Measurements from ENCODE around the gene FREM1.

The FREM1 gene

DNA sequence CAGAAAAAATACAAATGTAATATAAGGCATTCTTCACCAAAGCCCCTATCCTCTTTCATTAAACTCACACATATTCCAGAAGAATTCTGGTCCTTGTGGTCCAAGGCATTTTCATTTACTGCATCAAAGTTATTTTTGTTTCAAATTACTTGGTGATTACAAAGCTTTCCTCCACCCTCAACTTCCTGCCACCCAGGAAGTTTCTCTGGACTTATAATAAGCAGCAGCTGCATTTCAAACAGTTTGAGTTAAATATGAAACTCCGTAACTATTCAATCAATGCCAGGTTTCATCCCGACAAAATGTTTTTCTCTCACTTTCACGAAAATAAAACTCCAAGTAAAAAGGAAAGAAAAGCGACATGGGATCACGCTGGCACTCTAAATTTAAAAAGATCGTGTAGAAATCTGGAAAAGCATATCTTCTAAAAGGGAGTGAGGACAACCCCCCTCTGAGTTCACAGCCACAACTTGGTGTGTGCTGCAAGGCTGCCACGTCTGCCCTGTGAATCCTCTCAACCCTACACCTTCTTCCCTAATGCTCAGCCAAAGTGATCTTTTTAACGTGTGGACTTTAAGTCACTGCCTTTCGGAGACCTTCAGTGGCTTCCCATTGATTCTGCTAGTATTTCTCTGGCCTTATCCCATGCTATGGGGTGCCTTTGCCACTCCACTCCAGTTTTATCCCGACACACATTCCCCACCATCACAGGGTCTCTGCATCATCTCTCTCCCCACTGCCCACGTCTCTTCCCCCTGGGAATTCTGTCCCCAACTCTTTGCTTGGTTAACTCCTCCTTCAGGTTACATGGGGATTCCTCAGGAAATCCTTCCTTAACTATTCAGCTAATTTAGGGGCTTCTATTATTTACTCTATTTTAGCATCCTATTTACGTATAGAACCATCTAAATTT is 96.6 kb downstream of the FREM1 start:
- DNase-seq (ENCODE audit: low spot score) = no peak

DNA sequence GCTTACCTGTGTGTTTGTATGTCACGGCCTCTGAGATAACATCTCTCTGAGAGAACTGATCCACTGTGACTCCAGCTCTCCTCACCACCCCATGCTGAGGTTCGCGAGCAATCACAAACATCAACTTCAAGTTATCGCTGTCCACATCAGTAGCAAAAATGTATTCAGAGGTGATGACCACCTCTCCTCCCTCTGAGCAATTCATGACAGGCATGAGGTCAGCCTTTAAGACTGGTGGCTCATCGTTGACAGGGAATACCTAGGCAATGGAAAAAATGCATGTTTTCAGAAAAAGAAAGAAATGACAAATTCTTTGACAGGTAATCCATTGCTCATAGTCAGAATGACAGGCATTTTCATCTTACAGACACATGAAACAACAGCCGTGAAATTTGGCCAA is 97.4 kb downstream of the FREM1 start:
- peak; percentile 68 for DNase-seq (ENCODE audit: low spot score)

DNA sequence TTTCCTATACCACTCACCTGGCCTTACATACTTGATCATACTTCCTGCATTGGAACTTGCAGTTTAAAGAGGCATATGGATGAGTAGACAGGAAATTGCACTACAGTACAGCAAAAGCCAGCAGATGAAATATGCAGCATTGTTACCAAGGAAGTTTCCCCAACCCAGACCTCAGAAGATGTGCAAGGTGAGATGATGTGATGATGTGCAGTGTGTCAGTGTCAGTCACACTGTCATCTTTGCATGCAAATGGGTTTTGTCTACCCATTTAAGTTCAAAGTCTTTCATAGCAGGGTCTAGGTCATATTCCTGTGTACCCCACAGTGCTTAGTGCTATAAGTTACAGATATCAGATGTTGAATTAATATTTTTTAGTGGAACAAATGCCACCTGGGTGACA is 98.4 kb downstream of the FREM1 start:
- no peak for DNase-seq (ENCODE audit: low spot score)

DNA sequence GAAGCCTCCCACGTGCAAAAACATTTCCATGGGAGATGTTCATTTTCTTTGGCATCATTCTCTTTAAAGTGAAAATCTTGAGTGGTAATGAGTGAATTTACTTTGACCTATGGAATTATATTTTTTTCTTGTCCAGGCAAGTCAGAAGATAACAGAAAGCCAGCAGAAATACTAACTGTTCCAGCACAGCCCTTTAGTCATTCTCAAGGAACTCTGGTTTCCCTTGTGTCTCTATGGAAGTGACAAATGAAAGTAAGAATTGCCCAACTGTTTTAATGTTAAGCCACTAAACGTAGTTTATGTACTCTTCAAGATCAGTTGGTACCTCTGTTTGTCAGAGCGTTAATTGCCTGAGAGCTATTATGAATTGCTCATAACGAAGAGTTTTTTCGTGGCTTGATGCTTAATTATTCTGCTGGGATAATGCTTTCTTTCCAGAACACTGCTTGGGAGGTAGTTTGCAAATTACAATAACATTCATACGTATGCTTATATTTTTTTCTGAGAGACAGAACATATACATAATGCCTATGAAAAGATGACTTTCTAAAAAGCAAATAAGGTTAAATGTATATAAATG is 103.2 kb downstream of the FREM1 start:
- no peak for DNase-seq (ENCODE audit: low spot score)

DNA sequence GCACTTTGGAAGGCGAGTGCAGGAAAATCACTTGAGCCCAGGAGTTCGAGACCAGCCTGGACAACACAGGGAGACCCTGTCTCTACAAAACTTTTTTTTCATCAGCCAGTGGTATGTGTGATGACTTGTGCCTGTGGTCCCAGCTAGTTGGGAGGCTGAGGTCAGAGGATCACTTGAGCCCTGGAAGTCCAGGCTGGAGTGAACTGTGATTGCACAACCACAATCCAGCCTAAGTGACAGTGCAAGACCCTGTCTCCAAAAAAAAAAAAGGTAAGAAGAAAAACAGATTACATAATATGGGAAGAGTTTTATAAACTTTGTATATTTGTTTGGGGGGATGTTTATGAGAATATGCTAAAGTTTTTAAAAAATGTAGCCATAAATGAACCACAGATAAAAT is 111.2 kb downstream of the FREM1 start:
- no peak for DNase-seq (ENCODE audit: low spot score)

DNA sequence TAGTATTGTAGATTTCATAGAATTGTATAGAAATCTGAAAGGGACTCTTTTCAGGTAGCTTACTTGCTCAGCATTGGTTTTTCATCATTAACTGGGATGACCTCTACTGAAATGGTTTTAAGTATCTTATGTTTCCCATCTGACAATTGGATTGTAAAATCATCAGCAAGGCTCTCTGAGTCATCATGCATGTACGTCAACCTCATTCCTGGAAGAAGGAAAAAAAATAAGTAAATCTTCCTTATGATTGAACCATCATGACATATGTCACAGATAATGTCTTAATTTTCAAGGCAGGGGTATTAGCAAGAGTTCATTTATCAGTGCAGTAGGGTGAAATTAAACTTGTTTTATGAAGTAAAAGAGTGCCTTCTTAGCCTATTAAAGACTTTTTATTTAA is 112.8 kb downstream of the FREM1 start:
- DNase-seq (ENCODE audit: low spot score) = peak; percentile 31

DNA sequence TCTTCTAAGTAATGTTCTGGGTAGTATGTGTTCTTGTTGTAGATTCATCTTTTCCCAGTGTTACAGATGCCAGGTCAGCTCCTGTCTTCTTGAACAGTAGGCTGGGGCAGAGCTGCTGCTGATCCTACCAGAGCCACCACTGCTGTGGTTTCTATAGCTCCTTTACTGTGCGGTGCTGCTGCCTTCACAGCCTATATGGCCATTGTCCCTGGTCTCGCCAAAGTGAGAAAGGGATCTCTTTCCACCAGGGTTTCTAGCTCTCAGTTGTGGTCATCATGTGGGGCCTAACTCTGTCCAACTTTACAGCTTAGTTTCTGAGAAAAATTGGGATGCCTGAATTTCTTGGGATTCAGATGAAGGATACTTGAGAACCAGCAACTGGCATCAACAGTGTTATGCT is 116.8 kb downstream of the FREM1 start:
- no peak for DNase-seq (ENCODE audit: low spot score)

DNA sequence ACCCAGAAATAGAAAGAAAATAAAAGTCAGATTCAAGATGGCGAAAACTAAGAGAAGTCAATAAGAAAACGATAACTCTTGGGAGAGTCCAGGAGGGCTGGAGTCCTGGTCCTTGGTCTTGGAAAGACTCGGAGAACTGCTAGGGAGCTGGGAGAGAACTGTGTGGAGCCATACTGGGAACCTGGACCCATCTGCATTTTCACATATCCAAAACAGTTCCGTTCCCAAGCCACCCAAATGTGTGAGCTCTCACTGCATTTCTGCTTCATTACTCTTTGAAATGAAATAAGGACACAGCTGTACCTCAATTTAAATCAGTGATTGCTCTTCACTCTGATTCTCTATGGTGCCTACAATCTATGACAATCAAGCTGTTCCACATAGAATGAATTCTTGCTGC is 119.6 kb downstream of the FREM1 start:
- DNase-seq (ENCODE audit: low spot score) = no peak

DNA sequence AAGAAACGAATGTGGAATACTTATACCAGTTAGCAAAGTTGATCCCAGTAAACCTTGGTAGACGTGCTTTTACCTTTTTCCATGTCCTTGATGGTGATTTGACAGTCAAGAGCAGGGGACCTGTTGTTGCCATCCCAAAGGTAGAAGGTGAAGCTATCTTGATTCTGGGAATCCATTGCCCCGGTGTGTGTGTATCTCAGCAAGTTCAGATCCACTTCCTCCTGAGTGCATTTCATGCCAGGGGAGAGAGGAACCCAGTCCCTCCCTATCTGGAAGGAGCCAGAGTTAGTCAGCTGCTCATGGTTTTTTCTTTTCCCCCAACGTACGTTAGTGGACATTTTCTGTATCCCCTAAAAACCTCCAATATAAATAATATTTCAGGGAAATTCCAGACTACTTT is 121.4 kb downstream of the FREM1 start:
- DNase-seq (ENCODE audit: low spot score) = no peak

DNA sequence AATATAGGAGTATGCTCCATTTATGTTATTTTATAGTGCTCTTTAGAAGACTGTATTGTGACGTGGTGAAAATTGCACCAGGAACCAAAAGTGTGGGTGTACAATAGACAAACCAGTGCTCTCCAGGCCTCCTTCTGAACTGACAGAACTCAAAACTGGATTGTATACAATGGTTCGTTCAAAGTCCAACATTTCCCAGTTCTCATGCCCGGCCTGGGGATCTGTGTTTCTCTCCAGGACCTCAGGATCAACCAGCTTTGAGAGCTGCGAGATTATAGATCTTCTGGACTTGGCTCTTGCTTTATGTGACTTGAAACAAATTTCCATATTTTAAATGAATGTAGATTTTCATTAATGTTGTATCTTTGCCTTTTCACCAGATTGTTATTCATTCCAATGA is 126.9 kb downstream of the FREM1 start:
- no peak for DNase-seq (ENCODE audit: low spot score)

DNA sequence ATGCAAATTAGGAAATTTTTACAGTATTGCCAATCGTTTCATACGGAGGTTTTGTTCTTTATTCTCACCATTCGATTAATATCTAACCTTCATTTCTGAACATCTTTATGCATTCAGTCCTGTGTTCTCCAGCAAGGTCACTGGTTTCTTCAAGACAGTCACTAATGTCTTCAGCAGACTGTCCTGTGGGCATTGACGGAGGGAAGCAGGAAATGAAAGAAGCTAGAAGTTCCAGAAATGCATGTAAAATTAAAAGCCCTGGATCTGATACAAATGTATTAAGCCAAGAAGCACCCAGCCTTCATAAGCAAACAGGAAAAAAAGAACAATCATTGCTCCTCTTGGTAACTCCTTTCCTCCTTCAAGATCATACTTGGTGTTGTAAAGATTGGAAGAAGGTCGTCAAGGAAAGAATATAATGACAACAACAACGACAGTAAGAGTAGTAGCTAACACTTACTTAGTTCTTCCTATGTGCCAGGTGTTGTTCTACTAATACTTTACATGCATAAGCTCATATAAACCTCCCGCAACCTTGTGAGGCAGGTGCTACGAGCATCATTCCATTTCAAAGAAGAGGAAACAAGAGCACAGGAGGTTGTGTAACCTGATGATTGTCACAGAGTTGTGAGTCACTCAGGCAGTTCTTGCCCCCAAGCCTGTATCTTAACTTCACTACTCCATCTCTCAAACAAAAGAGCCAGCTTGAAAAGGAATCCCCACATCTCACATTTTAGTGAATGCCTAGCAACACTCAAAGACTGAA is 127.8 kb downstream of the FREM1 start:
- DNase-seq (ENCODE audit: low spot score) = no peak

DNA sequence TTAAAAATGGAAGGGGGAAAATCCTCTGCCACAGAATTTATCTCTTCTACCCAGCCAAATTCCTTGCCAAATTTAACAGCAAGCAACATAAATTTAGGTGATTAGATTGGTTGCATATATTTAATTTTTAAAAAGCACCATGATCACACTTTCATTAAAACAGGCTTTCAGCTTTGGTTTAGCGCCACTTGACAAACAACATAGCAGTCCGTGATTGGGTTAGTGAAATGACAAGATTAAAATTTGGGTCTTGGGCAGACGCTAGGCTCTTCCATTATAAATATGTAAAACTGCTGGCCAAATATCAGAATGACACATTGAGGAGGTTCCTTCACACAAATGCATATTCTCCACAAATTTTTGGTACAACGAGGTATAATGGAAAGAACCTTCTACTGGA is 129.5 kb downstream of the FREM1 start:
- DNase-seq (ENCODE audit: low spot score) = no peak

DNA sequence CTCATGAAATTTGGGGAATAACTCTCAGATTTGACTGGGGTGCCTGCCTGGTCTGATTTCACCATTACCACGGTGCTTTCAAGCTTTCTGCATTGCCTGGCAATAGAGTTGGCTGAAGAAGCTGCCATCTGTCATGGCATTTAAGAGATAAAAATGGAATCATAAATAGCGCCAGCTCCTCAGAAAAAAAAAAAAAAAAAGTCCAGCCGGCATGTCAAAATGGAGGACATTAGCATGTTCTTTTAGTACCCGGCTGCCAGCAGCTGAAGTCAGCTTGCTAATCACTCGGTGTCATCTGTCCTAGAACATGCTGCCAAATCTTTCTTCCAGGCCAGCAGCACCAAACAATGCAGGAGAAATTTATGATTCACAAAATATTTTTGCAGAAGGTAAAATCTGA is 130.0 kb downstream of the FREM1 start:
- no peak for DNase-seq (ENCODE audit: low spot score)

DNA sequence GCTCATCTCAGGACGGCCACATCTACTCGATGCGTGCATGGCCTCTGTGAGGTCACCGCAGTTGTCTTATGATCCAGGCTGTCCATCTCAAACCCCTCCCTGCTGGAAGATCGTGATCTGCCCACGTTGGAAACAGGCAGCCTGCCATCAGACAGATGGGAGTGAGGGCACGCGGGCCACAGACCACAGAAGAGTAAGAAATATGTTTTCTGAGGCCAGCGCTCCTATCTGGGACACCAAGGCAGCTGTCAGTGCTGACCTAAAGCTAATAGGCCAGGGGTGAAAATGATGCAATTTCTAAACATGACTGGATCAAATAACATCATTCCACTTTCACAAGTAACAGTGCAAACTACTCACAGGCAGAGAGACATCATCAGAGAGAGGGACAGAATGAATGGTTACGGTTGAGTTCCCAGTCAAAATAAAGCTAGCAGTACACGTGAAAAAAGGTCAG is 130.6 kb downstream of the FREM1 start:
- no peak for DNase-seq (ENCODE audit: low spot score)

DNA sequence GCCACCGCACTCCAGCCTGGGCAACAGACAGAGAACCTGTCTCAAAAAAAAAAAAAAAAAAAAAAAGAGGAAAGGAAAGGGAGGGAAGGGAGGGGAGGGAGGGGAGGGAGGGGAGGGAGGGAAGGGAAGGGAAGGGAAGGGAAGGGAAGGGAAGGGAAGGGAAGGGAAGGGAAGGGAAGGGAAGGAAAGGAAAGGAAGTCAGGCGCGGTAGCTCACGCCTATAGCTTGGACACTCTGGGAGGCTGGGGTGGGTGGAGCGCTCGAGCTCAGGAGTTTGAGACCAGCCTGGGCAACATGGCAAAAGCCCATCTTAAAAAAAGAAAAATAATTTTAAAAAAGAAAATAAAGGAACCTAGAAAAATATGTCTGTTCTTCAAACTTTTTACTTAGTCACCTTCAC is 131.7 kb downstream of the FREM1 start:
- no peak for DNase-seq (ENCODE audit: low spot score)

DNA sequence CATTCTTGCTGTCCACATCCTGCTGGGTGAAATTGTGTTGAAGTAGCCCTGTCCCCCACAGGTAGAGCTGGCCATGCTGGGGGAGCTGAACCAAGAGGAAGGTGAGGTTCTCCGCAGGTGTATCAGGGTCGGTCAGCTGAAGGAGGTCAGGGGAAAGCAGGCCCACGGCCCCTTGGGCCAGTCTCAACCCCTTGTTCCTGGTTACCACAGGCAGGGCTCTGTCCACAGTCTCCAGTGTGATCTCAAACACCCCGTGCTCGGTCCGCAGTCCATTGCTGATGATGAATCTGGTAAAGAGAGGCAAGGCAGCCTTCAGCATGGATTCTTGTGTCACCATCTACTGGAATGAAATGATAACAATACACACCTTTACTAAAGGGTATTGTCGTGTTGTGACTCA is 134.3 kb downstream of the FREM1 start:
- no peak for DNase-seq (ENCODE audit: low spot score)

DNA sequence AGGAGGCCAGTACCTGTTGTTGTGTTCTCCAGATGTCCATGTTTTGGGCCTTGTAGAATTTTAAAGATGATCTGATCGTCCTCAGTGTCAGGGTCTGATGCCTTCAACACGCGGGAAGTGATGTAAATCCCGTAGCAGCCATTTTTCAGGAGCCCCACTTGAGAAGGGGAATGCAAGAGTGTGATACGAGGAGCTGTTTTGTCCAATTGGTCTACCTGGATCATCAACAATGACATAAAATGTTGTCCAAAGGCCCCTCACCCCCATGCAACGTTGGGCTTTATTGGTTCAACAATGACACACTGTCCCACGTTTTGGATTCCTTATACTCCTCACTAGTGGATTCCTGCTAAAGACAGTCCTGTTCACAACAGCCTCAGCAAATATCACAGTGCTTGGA is 139.6 kb downstream of the FREM1 start:
- no peak for DNase-seq (ENCODE audit: low spot score)

DNA sequence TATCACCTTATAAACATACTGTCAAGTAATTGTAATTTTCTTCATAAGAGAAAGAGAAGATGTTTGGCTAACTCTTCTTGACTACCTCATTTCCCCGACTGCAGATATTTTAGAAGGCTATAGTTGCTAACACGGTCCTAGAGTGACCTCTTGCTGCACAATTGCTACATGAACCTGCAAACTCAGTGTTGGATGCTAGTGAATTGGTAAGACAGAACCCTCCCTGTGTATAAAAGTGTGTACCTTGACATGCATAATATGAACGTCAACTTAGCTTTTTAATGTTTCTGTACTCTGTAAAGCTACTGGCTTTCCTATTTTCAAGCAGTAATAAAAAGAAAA is 141.0 kb downstream of the FREM1 start:
- peak; percentile 77 for DNase-seq (ENCODE audit: low spot score)

DNA sequence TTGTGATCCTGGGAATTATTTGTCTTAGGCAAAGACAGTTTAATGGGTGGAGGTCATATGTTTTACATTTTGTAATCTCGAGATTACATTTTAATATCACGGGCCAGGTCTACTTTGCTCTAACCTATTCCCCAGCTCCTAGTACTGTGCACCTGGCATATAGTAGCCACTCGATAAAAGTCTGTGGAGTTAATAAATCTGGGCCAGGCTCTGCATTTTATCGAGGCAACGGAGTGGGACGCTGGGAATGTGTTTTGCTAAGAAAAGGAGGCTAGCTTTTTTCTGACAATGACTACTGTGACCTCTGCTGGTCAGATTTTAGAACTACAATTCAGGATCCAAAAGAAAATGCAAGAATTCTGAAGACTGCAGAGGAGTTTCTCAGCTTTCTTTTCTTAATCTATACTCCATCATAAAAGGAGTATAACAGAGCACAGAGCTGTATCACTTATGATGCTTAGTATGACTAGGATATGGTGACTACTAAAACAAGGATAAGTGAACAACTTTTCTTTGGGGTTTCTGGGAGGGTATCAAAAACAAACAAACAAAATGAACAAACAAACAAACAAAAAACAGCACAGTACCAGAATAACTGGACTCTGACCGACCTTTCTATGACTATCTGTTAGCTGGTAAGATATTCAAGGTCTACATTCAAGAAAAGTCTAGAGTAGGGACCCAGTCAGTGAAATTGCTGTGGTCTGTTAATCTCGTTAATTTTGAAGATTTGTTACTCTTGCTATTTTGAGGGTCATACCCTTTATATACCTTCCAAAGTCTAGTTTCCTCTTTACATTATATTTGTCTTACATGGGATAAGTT is 141.6 kb downstream of the FREM1 start:
- peak; percentile 72 for DNase-seq (ENCODE audit: low spot score)

DNA sequence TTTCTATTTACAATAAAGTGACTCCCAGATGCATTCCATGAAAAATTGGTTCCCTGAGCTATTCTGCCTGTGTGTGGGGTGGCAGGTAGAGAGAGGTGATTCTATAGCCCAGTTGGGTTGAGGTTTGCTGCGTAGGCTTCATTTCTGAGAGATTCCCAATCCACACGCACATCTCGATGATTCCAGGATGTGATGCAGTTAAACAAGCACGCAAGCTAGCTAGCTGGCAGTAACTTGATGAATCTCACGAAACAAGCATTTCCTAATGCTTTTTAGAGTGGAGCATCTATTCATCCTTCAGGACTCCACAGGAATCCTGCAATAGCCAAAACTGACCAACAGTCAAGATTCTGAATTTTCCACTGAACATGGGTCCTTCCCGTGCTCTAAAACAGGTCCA is 143.9 kb downstream of the FREM1 start:
- DNase-seq (ENCODE audit: low spot score) = no peak

DNA sequence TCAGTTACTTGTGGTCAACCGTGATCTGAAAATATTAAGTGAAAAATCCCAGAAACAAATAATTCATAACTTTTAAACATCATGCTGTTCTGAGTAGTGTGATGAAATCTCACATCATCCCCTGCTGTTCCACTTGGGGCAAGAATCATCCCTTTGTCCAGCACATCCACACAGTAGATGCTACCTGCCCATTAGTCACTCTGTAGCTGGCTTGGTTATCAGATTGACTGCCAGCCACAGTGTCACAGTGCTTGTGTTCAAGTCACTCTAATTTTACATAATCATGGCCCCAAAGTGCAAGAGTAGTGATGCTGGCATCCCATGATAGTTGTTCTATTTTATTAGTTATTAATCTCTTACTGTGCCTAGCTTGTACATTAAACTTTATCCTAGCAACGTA is 148.6 kb downstream of the FREM1 start:
- no peak for DNase-seq (ENCODE audit: low spot score)

DNA sequence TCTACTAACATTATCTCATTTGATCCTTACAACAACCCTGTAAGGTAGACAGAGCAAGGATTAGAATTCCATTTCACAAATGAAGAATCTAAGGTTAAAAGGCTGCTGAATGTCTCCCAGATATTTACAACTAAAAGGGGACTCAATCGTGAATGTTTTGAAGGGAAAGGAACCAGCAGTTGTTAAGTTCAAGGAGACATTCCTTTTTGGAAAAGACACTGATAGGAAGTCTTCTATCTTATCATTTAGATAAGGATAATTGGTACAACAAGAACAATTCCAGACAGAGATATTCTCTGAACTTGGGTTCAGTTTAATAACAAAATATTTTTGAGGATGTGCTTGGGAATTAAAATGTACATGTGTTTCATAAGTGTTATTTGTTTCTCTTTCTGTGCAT is 150.2 kb downstream of the FREM1 start:
- DNase-seq (ENCODE audit: low spot score) = no peak
